ENCODE data around the gene SEZ6. TPM values are rescaled to one million over a fixed set of nuclear protein-coding genes. Genes with fewer than 3 reads are reported as not detected.

Gene SEZ6
- total and polyA plus RNA-seq, 2 of the 4 experiments (the other 2 are of a cell fraction), result not detected

DNA sequence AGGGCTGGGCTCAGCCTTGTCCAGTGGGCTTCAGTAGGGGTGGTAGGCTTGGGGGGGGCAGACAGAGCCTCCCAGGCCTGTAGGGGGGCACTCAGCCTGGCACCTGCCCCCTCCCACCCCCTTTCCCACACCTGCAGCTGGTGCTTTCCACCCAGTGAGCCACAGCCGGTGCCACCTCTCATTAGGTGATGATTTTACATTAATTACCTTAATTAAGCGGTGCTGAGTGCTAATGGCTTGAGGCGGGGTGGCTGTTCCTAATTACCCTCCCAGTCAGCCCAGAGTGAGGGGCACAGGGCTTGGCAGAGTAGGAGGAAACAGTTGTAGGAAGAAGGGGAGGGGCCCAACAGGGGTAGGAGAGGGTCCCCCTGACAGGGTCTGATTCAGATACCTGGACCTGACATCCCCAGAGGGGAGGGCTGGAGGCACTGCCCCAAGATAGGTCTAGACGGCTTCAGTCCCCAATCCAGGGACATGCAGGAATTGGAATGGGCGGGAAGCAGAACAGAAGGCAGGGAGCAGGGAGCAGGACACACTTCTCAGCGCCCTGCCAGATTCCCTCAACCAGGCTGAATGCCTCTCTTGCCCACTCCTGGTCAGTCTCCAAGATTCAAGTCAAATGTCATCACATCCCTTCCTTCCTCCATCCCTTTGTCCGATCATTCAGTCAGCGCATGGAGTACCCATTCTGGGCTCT, 28.0 kb downstream of the SEZ6 start:
- no peak overlapping the region for H2BK15ac ChIP-seq (ENCODE audit: low read depth, low read length)
- H3K79me1 ChIP-seq (ENCODE audit: low read depth in 1 of 2, low read length in 2 of 2), result no peaks in the 10 kb centered on the region
- H2BK20ac ChIP-seq (ENCODE audit: low read depth, low read length), result no peak overlapping the region
- H3K4me2 ChIP-seq (ENCODE audit: low read depth, low read length), result no peak overlapping the region
- no peak overlapping the region for H2BK5ac ChIP-seq (ENCODE audit: low read depth, low read length, poor library complexity, severe bottlenecking)
- 0 out of 2 replicates have a peak, but pooled peaks cover 7% of the 10 kb centered on the region for H4K20me1 ChIP-seq (ENCODE audit: insufficient read depth, low read length)
- no peak overlapping the region for H3K56ac ChIP-seq (ENCODE audit: extremely low read depth, insufficient read depth, low read length)
- no peak overlapping the region for H2BK120ac ChIP-seq (ENCODE audit: low read depth, low read length)
- H3K4ac ChIP-seq (ENCODE audit: low read depth, low read length), result no peak overlapping the region
- BruUV-seq (replicated peaks), result no TSS peak
- H2AK9ac ChIP-seq (replicated peaks; ENCODE audit: low read depth, low read length, poor library complexity), result no peak overlapping the region
- no peak overlapping the region for H4K5ac ChIP-seq (ENCODE audit: low read depth, low read length)
- no peak overlapping the region for H3K27ac ChIP-seq (ENCODE audit: insufficient read depth, low read length)
- ATAC-seq (ENCODE audit: low read depth) (no peak), DNase-seq (no peak)
- WGBS, 2 experiments (ENCODE audit: extremely low coverage in 2 of 2, insufficient read length in 1 of 2), result 61% methylated on average over 2 of the region's 8 CpGs; no CpG with 5 or more reads in 1 of the 2 experiments
- H2AFZ ChIP-seq (replicated peaks; ENCODE audit: low read length, poor library complexity), result no peak overlapping the region
- H2AK5ac ChIP-seq (ENCODE audit: low read depth, low read length), result no peak overlapping the region
- ChIA-PET POLR2A (ENCODE audit: unreplicated experiment) (no interaction called here), CTCF (no interaction called here)
- no peak overlapping the region for H3K23ac ChIP-seq (ENCODE audit: low read depth, low read length)
- H3K14ac ChIP-seq (replicated peaks; ENCODE audit: low read depth, low read length), result no peak overlapping the region
- no peaks in the 10 kb centered on the region for H3K9me3 ChIP-seq (ENCODE audit: control insufficient read depth, insufficient read depth, low read length)
- no peak overlapping the region for H3K4me3 ChIP-seq (ENCODE audit: insufficient read depth, low read depth, low read length)
- H3K9me1 ChIP-seq (ENCODE audit: insufficient read depth, low read length), result no peaks in the 10 kb centered on the region
- dilution Hi-C loops (cut with HindIII; ENCODE audit: low sequenced_read_pairs, unreplicated experiment) (no loop called here), in situ Hi-C loops (cut with MboI; ENCODE audit: low sequenced_read_pairs) (no loop called here), intact Hi-C loops (cut with micrococcal nuclease) (no loop called here)
- H3K9ac ChIP-seq (ENCODE audit: low read depth, low read length), result no peak overlapping the region
- no peak overlapping the region for H4K8ac ChIP-seq (ENCODE audit: low read depth in 2 of 2, low read length in 2 of 2)
- peaks cover 2% of the 10 kb centered on the region; the same call in 1 of the 2 replicates for H3K4me1 ChIP-seq (ENCODE audit: control insufficient read depth, insufficient read depth, low read length)
- no peak overlapping the region for H4K91ac ChIP-seq (ENCODE audit: insufficient read depth, low read depth, low read length)
- TF ChIP-seq MAFK (IDR thresholded peaks at IDR 0.05; ENCODE audit: low read depth, low read length), result no peak
- TF ChIP-seq, protein P1, sequence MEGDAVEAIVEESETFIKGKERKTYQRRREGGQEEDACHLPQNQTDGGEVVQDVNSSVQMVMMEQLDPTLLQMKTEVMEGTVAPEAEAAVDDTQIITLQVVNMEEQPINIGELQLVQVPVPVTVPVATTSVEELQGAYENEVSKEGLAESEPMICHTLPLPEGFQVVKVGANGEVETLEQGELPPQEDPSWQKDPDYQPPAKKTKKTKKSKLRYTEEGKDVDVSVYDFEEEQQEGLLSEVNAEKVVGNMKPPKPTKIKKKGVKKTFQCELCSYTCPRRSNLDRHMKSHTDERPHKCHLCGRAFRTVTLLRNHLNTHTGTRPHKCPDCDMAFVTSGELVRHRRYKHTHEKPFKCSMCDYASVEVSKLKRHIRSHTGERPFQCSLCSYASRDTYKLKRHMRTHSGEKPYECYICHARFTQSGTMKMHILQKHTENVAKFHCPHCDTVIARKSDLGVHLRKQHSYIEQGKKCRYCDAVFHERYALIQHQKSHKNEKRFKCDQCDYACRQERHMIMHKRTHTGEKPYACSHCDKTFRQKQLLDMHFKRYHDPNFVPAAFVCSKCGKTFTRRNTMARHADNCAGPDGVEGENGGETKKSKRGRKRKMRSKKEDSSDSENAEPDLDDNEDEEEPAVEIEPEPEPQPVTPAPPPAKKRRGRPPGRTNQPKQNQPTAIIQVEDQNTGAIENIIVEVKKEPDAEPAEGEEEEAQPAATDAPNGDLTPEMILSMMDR (conservative IDR thresholded peaks at IDR 0.05; ENCODE audit: low read depth, low read length), result no peak
- TF ChIP-seq, protein P2, sequence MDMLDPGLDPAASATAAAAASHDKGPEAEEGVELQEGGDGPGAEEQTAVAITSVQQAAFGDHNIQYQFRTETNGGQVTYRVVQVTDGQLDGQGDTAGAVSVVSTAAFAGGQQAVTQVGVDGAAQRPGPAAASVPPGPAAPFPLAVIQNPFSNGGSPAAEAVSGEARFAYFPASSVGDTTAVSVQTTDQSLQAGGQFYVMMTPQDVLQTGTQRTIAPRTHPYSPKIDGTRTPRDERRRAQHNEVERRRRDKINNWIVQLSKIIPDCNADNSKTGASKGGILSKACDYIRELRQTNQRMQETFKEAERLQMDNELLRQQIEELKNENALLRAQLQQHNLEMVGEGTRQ (IDR thresholded peaks at IDR 0.05; ENCODE audit: low read depth, low read length), result no peak
- no peak for TF ChIP-seq BHLHE40 (IDR thresholded peaks at IDR 0.05; ENCODE audit: low read depth, low read length)
- no peak for TF ChIP-seq RAD21 (IDR thresholded peaks at IDR 0.05; ENCODE audit: low read length)
- no peak for TF ChIP-seq MXI1 (IDR thresholded peaks at IDR 0.05; ENCODE audit: borderline replicate concordance, low read depth, low read length)
- no peak for TF ChIP-seq FOS (IDR thresholded peaks at IDR 0.05; ENCODE audit: low read depth, low read length)
- no peak for TF ChIP-seq POLR2A (IDR thresholded peaks at IDR 0.05; ENCODE audit: low read depth, low read length)
- no peak for TF ChIP-seq RCOR1 (IDR thresholded peaks at IDR 0.05; ENCODE audit: insufficient replicate concordance, low read length)
- TF ChIP-seq MAZ (IDR thresholded peaks at IDR 0.05; ENCODE audit: borderline replicate concordance, low read depth, low read length), result no peak
- no peak for TF ChIP-seq NFE2L2 (IDR thresholded peaks at IDR 0.05; ENCODE audit: low read depth, low read length)
- TF ChIP-seq SMC3 (IDR thresholded peaks at IDR 0.05; ENCODE audit: low read depth, low read length), result no peak
- TF ChIP-seq CHD1 (IDR thresholded peaks at IDR 0.05; ENCODE audit: low read depth, low read length), result no peak
- H3K18ac ChIP-seq (ENCODE audit: low read depth, low read length), result no peak overlapping the region
- peaks cover 84% of the 10 kb centered on the region for H3K27me3 ChIP-seq (ENCODE audit: control insufficient read depth, insufficient read depth, low read length)
- no peaks in the 10 kb centered on the region for H3K36me3 ChIP-seq (ENCODE audit: control insufficient read depth, insufficient read depth, low read length)
